ENCODE measurements around the gene RNF7. TPM values are rescaled to one million over a fixed set of nuclear protein-coding genes. Genes with fewer than 3 reads are reported as not detected.
A peak's percentile ranks its signal among the peaks of the same experiment; 100 is the strongest.

Gene RNF7
- total RNA-seq, 1 experiment from 2014 or later, result 126 TPM

- H3K23me2 ChIP-seq (ENCODE audit: insufficient read length, low read depth, low read length, poor library complexity, severe bottlenecking), result no peaks in the 10 kb centered on the region
- Mint-ChIP-seq H3K9me3 (peaks cover 0 to 4% of the 10 kb centered on the region in 2 experiments; a peak in 2 of 5 replicates), H3K36me3 (ENCODE audit: insufficient read depth in 1 of 3, low read depth in 3 of 3) (no peaks in the 10 kb centered on the region), H3K27me3 (ENCODE audit: low read depth) (no peaks in the 10 kb centered on the region; the same call in none of the 2 replicates), H3K27ac (peak within 1 kb of the TSS in 2 of 3 experiments; percentile 74 to 87; a peak in 2 of 7 replicates), H3K4me1 (peaks cover 4 to 5% of the 10 kb centered on the region in 2 experiments; a peak in 2 of 4 replicates), H3K4me3 (peak within 1 kb of the TSS; percentile 61 to 70)
- no peak within 1 kb of the TSS for H3K23ac ChIP-seq (ENCODE audit: insufficient read length, low read depth, low read length)
- H3K9me3 ChIP-seq (ENCODE audit: control insufficient read depth, low read depth, low read length), result no peaks in the 10 kb centered on the region
- no peaks in the 10 kb centered on the region for H3K27me3 ChIP-seq (ENCODE audit: insufficient read depth, low read length)
- H3K18ac ChIP-seq (ENCODE audit: insufficient read length, low read depth, low read length), result peak within 1 kb of the TSS; percentile 67
- no peaks in the 10 kb centered on the region for H3K4me1 ChIP-seq (ENCODE audit: insufficient read depth, low read length)
- no peak within 1 kb of the TSS for H2BK20ac ChIP-seq (ENCODE audit: low read depth, low read length, poor library complexity, severe bottlenecking)
- H4K8ac ChIP-seq (replicated peaks; ENCODE audit: insufficient read length, low read depth, low read length), result no peak within 1 kb of the TSS
- no peaks in the 10 kb centered on the region for H3K79me1 ChIP-seq (ENCODE audit: insufficient read depth, low read depth, low read length, poor library complexity, severe bottlenecking)
- no peak within 1 kb of the TSS for H2AK5ac ChIP-seq (ENCODE audit: insufficient read length, low read length)
- H2BK120ac ChIP-seq (ENCODE audit: low read depth, low read length, poor library complexity, severe bottlenecking), result no peak within 1 kb of the TSS
- DNase-seq, result no peak
- H3K56ac ChIP-seq (ENCODE audit: insufficient read length, low read depth, low read length), result no peak within 1 kb of the TSS
- H2AFZ ChIP-seq (ENCODE audit: low read length), result no peak within 1 kb of the TSS
- TF ChIP-seq, protein P1, sequence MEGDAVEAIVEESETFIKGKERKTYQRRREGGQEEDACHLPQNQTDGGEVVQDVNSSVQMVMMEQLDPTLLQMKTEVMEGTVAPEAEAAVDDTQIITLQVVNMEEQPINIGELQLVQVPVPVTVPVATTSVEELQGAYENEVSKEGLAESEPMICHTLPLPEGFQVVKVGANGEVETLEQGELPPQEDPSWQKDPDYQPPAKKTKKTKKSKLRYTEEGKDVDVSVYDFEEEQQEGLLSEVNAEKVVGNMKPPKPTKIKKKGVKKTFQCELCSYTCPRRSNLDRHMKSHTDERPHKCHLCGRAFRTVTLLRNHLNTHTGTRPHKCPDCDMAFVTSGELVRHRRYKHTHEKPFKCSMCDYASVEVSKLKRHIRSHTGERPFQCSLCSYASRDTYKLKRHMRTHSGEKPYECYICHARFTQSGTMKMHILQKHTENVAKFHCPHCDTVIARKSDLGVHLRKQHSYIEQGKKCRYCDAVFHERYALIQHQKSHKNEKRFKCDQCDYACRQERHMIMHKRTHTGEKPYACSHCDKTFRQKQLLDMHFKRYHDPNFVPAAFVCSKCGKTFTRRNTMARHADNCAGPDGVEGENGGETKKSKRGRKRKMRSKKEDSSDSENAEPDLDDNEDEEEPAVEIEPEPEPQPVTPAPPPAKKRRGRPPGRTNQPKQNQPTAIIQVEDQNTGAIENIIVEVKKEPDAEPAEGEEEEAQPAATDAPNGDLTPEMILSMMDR (conservative IDR thresholded peaks at IDR 0.05), result no peak
- H3T11ph ChIP-seq (ENCODE audit: low read length), result peak within 1 kb of the TSS; percentile 19
- H4K5ac ChIP-seq (ENCODE audit: insufficient read length, low read depth, low read length), result no peak within 1 kb of the TSS
- no CpG with 5 or more reads among the region's 9 CpGs for WGBS (ENCODE audit: extremely low coverage, insufficient read length, low lambda C conversion rate)
- H2BK12ac ChIP-seq (ENCODE audit: insufficient read length, low read depth, low read length), result no peak within 1 kb of the TSS
- no peak within 1 kb of the TSS for H3K27ac ChIP-seq (ENCODE audit: insufficient read length, low read depth, low read length)
- no peak within 1 kb of the TSS for H3K14ac ChIP-seq (ENCODE audit: insufficient read depth, low read length)
- H3K4me2 ChIP-seq (ENCODE audit: insufficient read depth, insufficient read length, low read length), result no peak within 1 kb of the TSS
- H4K91ac ChIP-seq (ENCODE audit: insufficient read length, low read depth, low read length), result no peak within 1 kb of the TSS
- H3K79me2 ChIP-seq (ENCODE audit: insufficient read depth, low read length), result no peaks in the 10 kb centered on the region
- H2BK15ac ChIP-seq (ENCODE audit: low read depth, low read length), result peak within 1 kb of the TSS; percentile 75; the same call in 1 of the 2 replicates
- no peak within 1 kb of the TSS for H3K4ac ChIP-seq (ENCODE audit: low read depth, low read length)
- H4K20me1 ChIP-seq (ENCODE audit: control insufficient read depth, insufficient read depth, insufficient read length), result no peaks in the 10 kb centered on the region
- H3K9ac ChIP-seq (ENCODE audit: extremely low read depth, insufficient read length, low read length), result peak within 1 kb of the TSS; percentile 20
- no peak within 1 kb of the TSS for H2BK5ac ChIP-seq (ENCODE audit: insufficient read length, low read length)
These were observed 25.1 kb downstream of the RNF7 start, which contains the start of gene GRK7 for GRCh38 chr3:141763088-141763750. Gene GRK7, plus strand, starts transcription at chr3:141763408. Its CDS starts 14,877 bp downstream, at chr3:141778285.
